Measurements from ENCODE around the gene BMP8B. TPM values are rescaled to one million over a fixed set of nuclear protein-coding genes. Genes with fewer than 3 reads are reported as not detected.
"Not testable (repeated sequence)": the region's sequence is repeated elsewhere in the genome, so short reads cannot be mapped to it uniquely, and the experiment has no call there.

The BMP8B gene
- total RNA-seq, 2 experiments from 2014 or later = 0.21 to 0.28 TPM

DNA sequence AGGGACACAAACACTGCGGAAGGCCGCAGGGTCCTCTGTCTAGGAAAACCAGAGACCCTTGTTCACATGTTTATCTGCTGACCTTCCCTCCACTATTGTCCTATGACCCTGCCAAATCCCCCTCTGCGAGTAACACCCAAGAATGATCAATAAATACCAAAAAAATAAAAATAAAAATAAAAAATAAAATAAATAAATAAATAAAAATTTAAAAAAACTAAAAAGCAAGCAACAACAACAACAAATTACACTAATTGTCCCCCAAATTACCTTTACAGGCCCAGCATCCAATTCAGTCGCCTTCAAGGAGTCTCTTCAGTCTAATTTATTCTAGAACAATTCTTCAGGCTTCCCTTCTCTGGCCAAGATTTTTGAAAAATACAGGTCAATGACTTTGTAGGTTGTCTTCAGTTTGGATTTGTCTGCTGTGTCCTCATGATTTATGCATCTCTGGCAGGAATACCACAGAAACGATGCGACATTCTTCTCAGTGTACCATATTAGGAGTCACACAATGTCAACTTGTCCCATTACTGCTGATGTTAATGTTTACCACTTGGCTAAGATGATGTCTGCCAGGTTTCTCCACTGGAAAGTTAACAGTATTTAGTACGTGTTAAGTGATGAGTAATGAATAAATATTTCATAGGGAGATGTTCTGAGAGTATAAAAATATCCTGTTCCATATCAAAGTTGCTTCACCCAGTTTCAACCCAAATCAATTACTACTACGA, 20.3 kb upstream of the BMP8B start:
- no peak for DNase-seq
- ATAC-seq = no peak
- intact Hi-C loops (cut with DNase I, micrococcal nuclease) = no loop called here
- peaks cover 7% of the 10 kb centered on the region for H3K9me3 Mint-ChIP-seq (ENCODE audit: low read depth)
- no peaks in the 10 kb centered on the region for H3K27me3 Mint-ChIP-seq
- no peak overlapping the region for H3K4me3 Mint-ChIP-seq
- no peaks in the 10 kb centered on the region for H3K4me1 Mint-ChIP-seq
- ChIA-PET CTCF (interaction anchor here (1.1 kb wide), 1 partner anchor 111 kb away, joined by 5 read pairs; no protein-coding TSS in a partner anchor), POLR2A (interaction anchor here (0.7 kb wide), 1 partner anchor 464 kb away, joined by 3 read pairs; no protein-coding TSS in a partner anchor)
- H3K36me3 Mint-ChIP-seq (ENCODE audit: low read depth) = peaks cover 8% of the 10 kb centered on the region
- no peak overlapping the region for H3K27ac Mint-ChIP-seq

- intact Hi-C loops (cut with DNase I, micrococcal nuclease) = no loop called here
- Mint-ChIP-seq H3K4me1 (no peaks in the 10 kb centered on the region), H3K36me3 (ENCODE audit: low read depth) (peaks cover 8% of the 10 kb centered on the region), H3K27me3 (no peaks in the 10 kb centered on the region), H3K4me3 (no peak overlapping the region), H3K9me3 (ENCODE audit: low read depth) (peaks cover 7% of the 10 kb centered on the region), H3K27ac (no peak overlapping the region)
- POLR2A ChIA-PET = no interaction called here
- ATAC-seq = no peak
- CTCF ChIA-PET = interaction anchor here (0.6 to 1.4 kb wide), 2 partner anchors 12 to 245 kb away, joined by 3 to 6 read pairs; no protein-coding TSS in a partner anchor
- DNase-seq = no peak
These were observed 16.7 kb upstream of the BMP8B start for GRCh38 chr1:39805385-39805784.

- Mint-ChIP-seq H3K4me3 (no peak overlapping the region), H3K9me3 (ENCODE audit: low read depth) (peaks cover 7% of the 10 kb centered on the region), H3K4me1 (peaks cover 12% of the 10 kb centered on the region), H3K27ac (no peak overlapping the region), H3K27me3 (no peaks in the 10 kb centered on the region), H3K36me3 (ENCODE audit: low read depth) (peaks cover 8% of the 10 kb centered on the region)
- no peak for DNase-seq
- intact Hi-C loops (cut with DNase I, micrococcal nuclease) = no loop called here
- CTCF ChIA-PET = interaction anchor here (1.1 kb wide), 1 partner anchor 15 kb away, joined by 3 read pairs; no protein-coding TSS in a partner anchor
- ATAC-seq = no peak
- POLR2A ChIA-PET = no interaction called here
These were observed 14.0 kb upstream of the BMP8B start for GRCh38 chr1:39802496-39803260.

DNA sequence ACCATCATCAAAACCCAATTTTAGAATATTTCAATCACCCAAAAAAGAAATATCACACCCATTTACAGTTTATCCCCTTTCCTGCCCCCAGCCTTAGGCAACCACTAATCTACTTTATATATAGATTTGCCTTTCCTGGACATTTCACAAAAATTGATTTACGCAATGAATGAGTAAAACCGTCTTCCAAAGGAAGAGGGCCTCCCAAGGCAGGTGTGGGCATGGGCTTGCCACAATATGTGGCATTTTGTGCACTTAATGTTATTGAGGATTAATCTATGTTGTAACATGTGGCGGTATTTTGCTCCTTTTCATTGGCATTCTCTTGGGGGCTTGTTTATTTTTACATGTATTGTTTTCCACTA, 11.8 kb upstream of the BMP8B start:
- no peaks in the 10 kb centered on the region for H3K27me3 Mint-ChIP-seq
- H3K36me3 Mint-ChIP-seq (ENCODE audit: low read depth) = peaks cover 5% of the 10 kb centered on the region
- H3K9me3 Mint-ChIP-seq (ENCODE audit: low read depth) = peaks cover 4% of the 10 kb centered on the region
- peaks cover 14% of the 10 kb centered on the region for H3K4me1 Mint-ChIP-seq
- ChIA-PET POLR2A (no interaction called here), CTCF (interaction anchor here (0.6 to 1.9 kb wide), 19 partner anchors 10 to 239 kb away, joined by 3 to 10 read pairs (median 3); partner anchors contain the start of gene PPIE)
- ATAC-seq (no peak), DNase-seq (no peak)
- intact Hi-C loops (cut with DNase I, micrococcal nuclease) = loop anchor here in 1 of 2 experiments (1.0 kb wide), 1 partner anchor 194 kb away; no protein-coding TSS in a partner anchor
- H3K27ac Mint-ChIP-seq = no peak overlapping the region
- no peak overlapping the region for H3K4me3 Mint-ChIP-seq

GRCh38 chr1:39799770-39800470, 11.3 kb upstream of the BMP8B start:
- no peaks in the 10 kb centered on the region for H3K27me3 Mint-ChIP-seq
- DNase-seq (peak; percentile 80), ATAC-seq (peak; percentile 64)
- H3K4me3 Mint-ChIP-seq = peak overlapping the region; percentile 32
- peaks cover 3% of the 10 kb centered on the region for H3K36me3 Mint-ChIP-seq (ENCODE audit: low read depth)
- peak overlapping the region; percentile 77 for H3K27ac Mint-ChIP-seq
- peaks cover 3% of the 10 kb centered on the region for H3K9me3 Mint-ChIP-seq (ENCODE audit: low read depth)
- intact Hi-C loops (cut with DNase I, micrococcal nuclease) = loop anchor here (1.0 to 10.0 kb wide), 5 partner anchors 11 to 195 kb away; partner anchors contain the start of gene PPIE (in 1 of the 2)
- ChIA-PET CTCF (interaction anchor here (0.6 to 1.9 kb wide), 21 partner anchors 9 to 240 kb away, joined by 3 to 10 read pairs (median 3); partner anchors contain the start of gene PPIE), POLR2A (no interaction called here)
- peaks cover 15% of the 10 kb centered on the region for H3K4me1 Mint-ChIP-seq

DNA sequence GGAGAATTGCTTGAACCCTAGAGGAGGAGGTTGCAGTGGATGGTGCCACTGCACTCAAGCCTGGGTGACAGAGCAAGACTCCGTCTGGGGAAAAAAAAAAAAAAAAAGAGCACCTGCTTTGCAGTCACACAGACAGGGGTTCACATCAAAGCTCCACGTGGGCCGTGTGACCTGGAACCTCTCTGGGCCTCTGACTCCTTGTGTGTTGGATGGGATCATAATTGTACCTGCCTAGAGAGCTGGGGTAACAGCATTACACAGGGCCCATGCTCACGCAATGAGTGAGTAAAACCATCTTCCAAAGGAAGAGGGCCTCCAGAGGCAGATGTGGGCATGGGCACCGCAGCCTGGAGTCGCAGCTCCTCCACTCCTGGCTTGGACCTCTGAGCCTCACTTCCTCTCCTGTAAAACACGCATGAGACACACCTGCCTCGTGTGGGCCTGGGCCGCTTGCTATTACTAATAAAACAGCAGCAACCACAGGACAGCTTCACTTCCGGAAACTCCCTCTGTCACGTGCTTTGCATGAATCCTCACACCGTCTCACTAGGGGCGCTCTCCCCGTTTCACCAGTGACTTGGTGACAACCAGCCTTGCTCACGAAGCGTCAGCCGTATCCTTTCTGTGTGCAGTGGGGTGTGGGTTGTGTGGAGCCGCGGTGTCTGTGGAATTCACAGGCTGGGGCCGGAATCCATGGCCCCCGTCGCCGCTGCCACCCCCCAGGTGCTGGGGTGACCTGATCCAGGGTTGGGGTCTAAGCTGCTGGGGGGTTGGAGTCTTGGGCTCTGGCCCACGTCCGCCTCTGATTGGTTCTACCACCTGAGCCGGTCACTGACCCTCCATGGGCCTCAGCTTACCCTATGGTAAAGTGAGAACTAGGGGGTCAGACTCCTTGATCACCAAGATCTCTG, 10.4 kb upstream of the BMP8B start:
- peak; percentile 94 for ATAC-seq
- peaks cover 15% of the 10 kb centered on the region for H3K4me1 Mint-ChIP-seq
- CTCF ChIA-PET = interaction anchor here (0.6 to 1.9 kb wide), 26 partner anchors 8 to 543 kb away, joined by 3 to 9 read pairs (median 4); partner anchors contain the start of gene PPIE
- H3K36me3 Mint-ChIP-seq (ENCODE audit: low read depth); H3K9me3 Mint-ChIP-seq (ENCODE audit: low read depth); POLR2A ChIA-PET; H3K27me3 Mint-ChIP-seq: not testable (repeated sequence)
- peak overlapping the region; percentile 77 for H3K27ac Mint-ChIP-seq
- DNase-seq = peak; percentile 93
- intact Hi-C loops (cut with DNase I, micrococcal nuclease) = loop anchor here (1.0 to 10.0 kb wide), 4 partner anchors 10 to 194 kb away; partner anchors contain the start of gene PPIE (in 1 of the 2)
- H3K4me3 Mint-ChIP-seq = peak overlapping the region; percentile 32

- DNase-seq (no peak), ATAC-seq (no peak)
- Mint-ChIP-seq H3K27ac (no peak overlapping the region), H3K4me1 (peaks cover 18% of the 10 kb centered on the region), H3K27me3 (peaks cover 13% of the 10 kb centered on the region), H3K36me3 (ENCODE audit: low read depth) (no peaks in the 10 kb centered on the region), H3K9me3 (ENCODE audit: low read depth) (no peaks in the 10 kb centered on the region), H3K4me3 (no peak overlapping the region)
- CTCF ChIA-PET = no interaction called here
- POLR2A ChIA-PET = no interaction called here
- intact Hi-C loops (cut with DNase I, micrococcal nuclease) = loop anchor here in 1 of 2 experiments (10.0 kb wide), 1 partner anchor 191 kb away; no protein-coding TSS in a partner anchor
These were observed 7.0 kb upstream of the BMP8B start for GRCh38 chr1:39795651-39796050.

GRCh38 chr1:39791838-39792237, 3.2 kb upstream of the BMP8B start:
- ATAC-seq (no peak), DNase-seq (no peak)
- H3K9me3 Mint-ChIP-seq (ENCODE audit: low read depth) = no peaks in the 10 kb centered on the region
- peaks cover 10% of the 10 kb centered on the region for H3K4me1 Mint-ChIP-seq
- H3K36me3 Mint-ChIP-seq (ENCODE audit: low read depth) = no peaks in the 10 kb centered on the region
- H3K27me3 Mint-ChIP-seq = peaks cover 27% of the 10 kb centered on the region
- POLR2A ChIA-PET = no interaction called here
- H3K4me3 Mint-ChIP-seq = no peak overlapping the region
- intact Hi-C loops (cut with DNase I, micrococcal nuclease) = loop anchor here in 1 of 2 experiments (10.0 kb wide), 1 partner anchor 187 kb away; no protein-coding TSS in a partner anchor
- no peak overlapping the region for H3K27ac Mint-ChIP-seq
- CTCF ChIA-PET = no interaction called here

DNA sequence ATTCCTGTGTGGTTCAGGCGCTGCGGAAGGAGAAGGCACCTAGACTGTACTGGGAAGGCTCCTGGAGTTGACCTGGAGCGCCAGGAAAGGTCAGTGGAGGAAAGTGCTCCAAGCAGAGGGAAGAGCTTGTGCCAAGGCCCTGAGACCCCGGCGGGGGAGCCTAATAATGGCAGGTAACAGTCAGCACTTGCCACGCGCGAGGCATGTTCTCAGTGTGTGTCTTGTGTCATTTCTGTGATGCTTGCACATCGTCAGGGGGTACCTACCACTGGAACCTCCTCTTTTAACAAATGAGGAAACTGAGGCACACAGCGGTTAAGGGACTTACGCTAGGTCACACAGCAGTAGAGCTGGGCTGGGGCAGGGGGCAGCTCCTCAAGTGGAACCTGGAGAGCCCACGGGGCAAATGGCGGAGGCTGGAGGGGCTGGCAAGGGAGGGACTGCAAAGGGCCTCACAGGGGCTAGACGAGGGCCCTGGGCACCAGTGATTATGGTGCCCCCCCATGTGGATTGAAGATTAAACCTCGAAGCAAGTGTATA, 976 bp upstream of the BMP8B start:
- no peaks in the 10 kb centered on the region for H3K9me3 Mint-ChIP-seq (ENCODE audit: low read depth)
- CTCF ChIA-PET = interaction anchor here (1.1 kb wide), 1 partner anchor 123 kb away, joined by 4 read pairs; no protein-coding TSS in a partner anchor
- no peak overlapping the region for H3K27ac Mint-ChIP-seq
- peaks cover 29% of the 10 kb centered on the region for H3K27me3 Mint-ChIP-seq
- H3K4me1 Mint-ChIP-seq = peaks cover 7% of the 10 kb centered on the region
- no peak for ATAC-seq
- POLR2A ChIA-PET = interaction anchor here (0.6 kb wide), 1 partner anchor 54 kb away, joined by 3 read pairs; no protein-coding TSS in a partner anchor
- peak overlapping the region; percentile 66 for H3K4me3 Mint-ChIP-seq
- no peaks in the 10 kb centered on the region for H3K36me3 Mint-ChIP-seq (ENCODE audit: low read depth)
- intact Hi-C loops (cut with DNase I, micrococcal nuclease) = loop anchor here (1.0 to 10.0 kb wide), 2 partner anchors 10 to 185 kb away; no protein-coding TSS in a partner anchor
- no peak for DNase-seq

DNA sequence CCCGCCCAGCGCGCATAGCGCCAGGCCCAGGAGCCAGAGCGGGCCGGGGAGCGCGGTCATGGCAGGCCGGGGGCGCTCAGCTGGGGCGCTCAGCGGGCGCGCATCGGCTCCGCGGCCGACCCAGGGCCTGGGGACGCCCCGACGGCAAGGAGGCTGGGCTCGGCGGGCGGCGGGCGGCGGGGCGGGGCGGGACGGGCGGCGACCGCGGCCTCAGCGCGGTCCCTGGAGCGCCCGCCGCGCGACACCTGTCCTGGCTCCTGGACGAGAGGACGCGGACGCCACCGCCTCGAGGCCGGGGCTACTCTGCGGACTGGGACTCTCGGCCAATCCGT, 273 bp downstream of the BMP8B start:
- H3K27ac Mint-ChIP-seq = no peak overlapping the region
- DNase-seq = peak; percentile 18
- CTCF ChIA-PET = no interaction called here
- POLR2A ChIA-PET = no interaction called here
- H3K36me3 Mint-ChIP-seq (ENCODE audit: low read depth) = no peaks in the 10 kb centered on the region
- intact Hi-C loops (cut with DNase I, micrococcal nuclease) = no loop called here
- H3K4me1 Mint-ChIP-seq = peaks cover 7% of the 10 kb centered on the region
- H3K4me3 Mint-ChIP-seq = no peak overlapping the region
- ATAC-seq = peak; percentile 35
- peaks cover 29% of the 10 kb centered on the region for H3K27me3 Mint-ChIP-seq
- no peaks in the 10 kb centered on the region for H3K9me3 Mint-ChIP-seq (ENCODE audit: low read depth)

Data from activated CD4-positive, alpha-beta T cell treated with anti-CD3 and anti-CD28 coated beads for 36 hours (primary cell).